Activated CD4-positive, alpha-beta T cell treated with anti-CD3 and anti-CD28 coated beads for 48 hours (primary cell): ENCODE measurements around the gene ZSWIM2.
"Not testable (repeated sequence)": the region's sequence is repeated elsewhere in the genome, so short reads cannot be mapped to it uniquely, and the experiment has no call there.

Source experiments
- DNase-seq: peaks from one replicate; pipeline ENCODE4 v3.0.0-alpha.2; 2020

Gene ZSWIM2

GRCh38 chr2:186848873-186849578 is at the start of gene ZSWIM2:
ZSWIM2 (minus strand) TSS chr2:186849170; CDS start chr2:186849130, 40 bp downstream.
- DNase-seq = peak; percentile 50

GRCh38 chr2:186896220-186896619 is 47.2 kb upstream of the ZSWIM2 start:
- not testable (repeated sequence) for DNase-seq

GRCh38 chr2:186895451-186895850 is 46.5 kb upstream of the ZSWIM2 start:
- DNase-seq = no peak

- DNase-seq = no peak
Observed at GRCh38 chr2:186894478-186894877, 45.5 kb upstream of the ZSWIM2 start.

- DNase-seq = no peak
Observed at GRCh38 chr2:186892821-186893220, 43.9 kb upstream of the ZSWIM2 start.

- no peak for DNase-seq
Observed at GRCh38 chr2:186891185-186891621, 42.2 kb upstream of the ZSWIM2 start.

GRCh38 chr2:186889101-186889879 is 40.3 kb upstream of the ZSWIM2 start:
- DNase-seq = no peak

- no peak for DNase-seq
Observed at GRCh38 chr2:186887107-186888090, 38.4 kb upstream of the ZSWIM2 start.

- no peak for DNase-seq
Observed at GRCh38 chr2:186884587-186884986, 35.6 kb upstream of the ZSWIM2 start.

GRCh38 chr2:186883666-186884065 is 34.7 kb upstream of the ZSWIM2 start:
- no peak for DNase-seq

GRCh38 chr2:186882511-186883071 is 33.6 kb upstream of the ZSWIM2 start:
- DNase-seq = no peak

- DNase-seq = no peak
Observed at GRCh38 chr2:186881660-186882059, 32.7 kb upstream of the ZSWIM2 start.

GRCh38 chr2:186879312-186879711 is 30.3 kb upstream of the ZSWIM2 start:
- DNase-seq = no peak

GRCh38 chr2:186874713-186875112 is 25.7 kb upstream of the ZSWIM2 start:
- DNase-seq = no peak

- DNase-seq = no peak
Observed at GRCh38 chr2:186871881-186872280, 22.9 kb upstream of the ZSWIM2 start.

- DNase-seq = no peak
Observed at GRCh38 chr2:186868344-186868743, 19.4 kb upstream of the ZSWIM2 start.

GRCh38 chr2:186862869-186863709 is 14.1 kb upstream of the ZSWIM2 start:
- no peak for DNase-seq

GRCh38 chr2:186855216-186855615 is 6.2 kb upstream of the ZSWIM2 start:
- DNase-seq = no peak

- DNase-seq = no peak
Observed at GRCh38 chr2:186853951-186854350, 5.0 kb upstream of the ZSWIM2 start.

- no peak for DNase-seq
Observed at GRCh38 chr2:186852508-186852907, 3.5 kb upstream of the ZSWIM2 start.

- DNase-seq = no peak
Observed at GRCh38 chr2:186842373-186842772, 6.6 kb downstream of the ZSWIM2 start.

- DNase-seq = no peak
Observed at GRCh38 chr2:186841940-186842339, 7.0 kb downstream of the ZSWIM2 start.
